GM12878 (cell line): ENCODE data around the gene NFU1. TPM values are rescaled to one million over a fixed set of nuclear protein-coding genes. Genes with fewer than 3 reads are reported as not detected.

Experiments used
- CHD2 ChIP-seq: IDR thresholded peaks from 2 replicates; pipeline ENCODE4 v1.6.1; 2011; ENCODE audit warnings: low read depth, low read length, improper control_type of control experiment, borderline replicate concordance
- EGR1 ChIP-seq, 2 experiments: IDR thresholded peaks; 1 replicate in 1 of 2; 2 replicates in 1 of 2; pipeline ENCODE4 v1.6.1; 2011 to 2012; ENCODE audit warnings: low read depth in 2 of 2, low read length in 2 of 2, borderline replicate concordance in 1 of 2, mild to moderate bottlenecking in 1 of 2, moderate library complexity in 1 of 2
- EZH2 ChIP-seq: IDR thresholded peaks from 2 replicates; pipeline ENCODE4 v1.6.1; 2012; ENCODE audit warnings: low read depth, mild to moderate bottlenecking, control low read depth, inconsistent platforms, low read length, borderline replicate concordance; ENCODE audit not compliant: control insufficient read depth
- FOS ChIP-seq: IDR thresholded peaks from 3 replicates; pipeline ENCODE4 v1.6.1; 2011; ENCODE audit warnings: borderline replicate concordance; ENCODE audit not compliant: insufficient read length; ENCODE audit errors: extremely low read depth
- NR2C1 ChIP-seq: fragments of 450-650 bp; IDR thresholded peaks from 2 replicates; pipeline ENCODE4 v1.6.1; 2017; ENCODE audit warnings: antibody characterized with exemption, mild to moderate bottlenecking, moderate library complexity
- PAX5 ChIP-seq: IDR thresholded peaks from 2 replicates; pipeline ENCODE4 v1.6.1; 2011; ENCODE audit warnings: low read depth, low read length, borderline replicate concordance
- PAX8 ChIP-seq: fragments of 450-650 bp; IDR thresholded peaks from 2 replicates; pipeline ENCODE4 v1.6.1; 2017; ENCODE audit warnings: mild to moderate bottlenecking, moderate library complexity
- POU2F2 ChIP-seq: IDR thresholded peaks from 3 replicates; pipeline ENCODE4 v1.6.1; 2011; ENCODE audit warnings: low read depth, mild to moderate bottlenecking, low read length, borderline replicate concordance
- RUNX3 ChIP-seq: IDR thresholded peaks from 2 replicates; pipeline ENCODE4 v1.6.1; 2012; ENCODE audit warnings: low read length, inconsistent platforms
- SRF ChIP-seq, 2 experiments: IDR thresholded peaks; 2 replicates each; pipeline ENCODE4 v1.6.1; 2011; ENCODE audit warnings: low read depth in 2 of 2, low read length in 2 of 2, mild to moderate bottlenecking in 1 of 2, moderate library complexity in 1 of 2
- SUZ12 ChIP-seq: fragments of 200-600 bp; sonication (generic); IDR thresholded peaks from one replicate; pipeline ENCODE4 v1.6.1; 2018; ENCODE audit warnings: antibody characterized with exemption, mild to moderate bottlenecking; ENCODE audit not compliant: unreplicated experiment
- ZBED1 ChIP-seq: IDR thresholded peaks from 2 replicates; pipeline ENCODE4 v1.6.1; 2016; ENCODE audit warnings: borderline replicate concordance
- ZBTB40 ChIP-seq: fragments of 450-650 bp; IDR thresholded peaks from 2 replicates; pipeline ENCODE4 v1.6.1; 2016; ENCODE audit warnings: mild to moderate bottlenecking, moderate library complexity, borderline replicate concordance
- ZNF274 ChIP-seq: IDR thresholded peaks from one replicate; pipeline ENCODE4 v1.8.0; 2011; ENCODE audit not compliant: insufficient read length, insufficient read depth
- ZNF384 ChIP-seq: IDR thresholded peaks from 2 replicates; pipeline ENCODE4 v1.6.1; 2012; ENCODE audit warnings: low read depth, mild to moderate bottlenecking, low read length, improper control_type of control experiment, borderline replicate concordance
- ZNF687 ChIP-seq: fragments of 450-650 bp; IDR thresholded peaks from 2 replicates; pipeline ENCODE4 v1.6.1; 2017; ENCODE audit warnings: mild to moderate bottlenecking, moderate library complexity
- polyA plus RNA-seq, 11 experiments: library from polyadenylated mRNA; depleted of rRNA in 4 of 11; unstranded in 6 of 11; stranded (reverse) in 5 of 11; fragments of >200 nt; fragmentation: Nextera tagmentation in 4 of 11; fragmentation: Illumina TruSeq in 1 of 11; extraction: Ambion mirVana in 4 of 11; extraction: Trizol in 1 of 11; gene quantifications; 1 replicate in 1 of 11; 2 replicates in 10 of 11; pipeline versions ENCODE4 v1.2.1 to v1.2.3, GENCODE V29; 2011 to 2016; ENCODE audit warnings: inconsistent platforms in 2 of 11, missing spikeins in 2 of 11, low read depth in 1 of 11
- total RNA-seq, 4 experiments: library from RNA; depleted of rRNA in 3 of 4; stranded (reverse); fragments of >200 nt in 3 of 4; fragmentation: Illumina TruSeq in 1 of 4; extraction: Trizol in 1 of 4; gene quantifications; 2 replicates each; pipeline versions ENCODE4 v1.2.1 to v1.2.3, GENCODE V29; 2013 to 2021
- TF ChIP-seq, protein P1 (sequence below): IDR thresholded peaks from 2 replicates; pipeline ENCODE4 v1.6.1; 2011; ENCODE audit warnings: mild to moderate bottlenecking, low read depth, low read length, moderate library complexity; ENCODE audit not compliant: insufficient replicate concordance

Gene NFU1
- total and polyA plus RNA-seq, 10 of the 15 experiments (the other 5 are each of a cell fraction or from before 2014, with no cell fraction given): 27.3 to 86.0 (median 41.5) TPM

- TF ChIP-seq EGR1 (IDR thresholded peaks at IDR 0.05; ENCODE audit: borderline replicate concordance in 1 of 2, low read depth in 2 of 2, low read length in 2 of 2) (no peak), ZNF384 (no peak), ZNF687 (no peak), CHD2 (no peak), PAX5 (0 out of 2 replicates have a peak, but pooled peaks have one; percentile 15), ZNF274 (no peak), ZBTB40 (no peak; the same call in 1 of the 2 replicates), SRF (IDR thresholded peaks at IDR 0.05; ENCODE audit: low read depth in 2 of 2, low read length in 2 of 2) (peak in 1 of 2 experiments; percentile 74; a peak in 1 of 4 replicates), PAX8 (no peak), POU2F2 (peak; percentile 39; the same call in 1 of the 3 replicates), EZH2 (no peak), FOS (no peak), SUZ12 (no peak), RUNX3 (peak; percentile 83), ZBED1 (no peak), NR2C1 (no peak)
- TF ChIP-seq, protein P1, sequence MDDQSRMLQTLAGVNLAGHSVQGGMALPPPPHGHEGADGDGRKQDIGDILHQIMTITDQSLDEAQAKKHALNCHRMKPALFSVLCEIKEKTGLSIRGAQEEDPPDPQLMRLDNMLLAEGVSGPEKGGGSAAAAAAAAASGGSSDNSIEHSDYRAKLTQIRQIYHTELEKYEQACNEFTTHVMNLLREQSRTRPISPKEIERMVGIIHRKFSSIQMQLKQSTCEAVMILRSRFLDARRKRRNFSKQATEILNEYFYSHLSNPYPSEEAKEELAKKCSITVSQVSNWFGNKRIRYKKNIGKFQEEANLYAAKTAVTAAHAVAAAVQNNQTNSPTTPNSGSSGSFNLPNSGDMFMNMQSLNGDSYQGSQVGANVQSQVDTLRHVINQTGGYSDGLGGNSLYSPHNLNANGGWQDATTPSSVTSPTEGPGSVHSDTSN: peak; percentile 37
Observed at GRCh38 chr2:69453475-69454129, 16.4 kb upstream of the NFU1 start (continued).
